H1 (cell line): Measurements from ENCODE around the gene LACTB. TPM values are rescaled to one million over a fixed set of nuclear protein-coding genes. Genes with fewer than 3 reads are reported as not detected.

Source experiments
- CTCF ChIA-PET: fragments of 300-600 bp; sonication (Branson Sonifier 250); formaldehyde crosslinking; loops from one replicate; lab custom pipeline; 2021; ENCODE audit not compliant: partially characterized antibody; lab: Charles Lee
- POLR2A ChIA-PET: fragments of 300-600 bp; sonication (Branson Sonifier 250); formaldehyde crosslinking; loops from one replicate; lab custom pipeline; 2021; ENCODE audit warnings: inconsistent platforms; ENCODE audit not compliant: partially characterized antibody; lab: Charles Lee
- DNase-seq, 2 experiments: peaks; one replicate each; pipeline versions ENCODE4 v3.0.0 to v3.0.0-alpha.2; 2010 to 2022; ENCODE audit warnings: low spot score in 2 of 2, low read depth in 1 of 2, mixed read lengths in 1 of 2
- FAIRE-seq: peaks from 2 replicates; lab custom pipeline; 2011; peaks lifted over from hg19 to GRCh38; lab: Jason Lieb, UNC
- H2AFZ ChIP-seq: 2 replicates; pipeline ENCODE4 v1.8.1; 2012; ENCODE audit warnings: low read length, inconsistent platforms
- H2AK5ac ChIP-seq: 2 replicates; pipeline ENCODE4 v1.6.1; 2013; ENCODE audit warnings: low read depth, low read length
- H2BK120ac ChIP-seq: replicated peaks from 2 replicates; pipeline ENCODE3; 2013; ENCODE audit warnings: low read depth, low read length, inconsistent platforms
- H2BK12ac ChIP-seq: 2 replicates; pipeline ENCODE4 v1.6.1; 2013; ENCODE audit warnings: low read depth, low read length
- H2BK15ac ChIP-seq: 2 replicates; pipeline ENCODE4 v1.6.1; 2013; ENCODE audit warnings: low read length
- H2BK20ac ChIP-seq: 2 replicates; pipeline ENCODE4 v1.6.1; 2013; ENCODE audit warnings: low read length
- H2BK5ac ChIP-seq: 2 replicates; pipeline ENCODE4 v1.6.1; 2013; ENCODE audit warnings: low read depth, low read length
- H3K14ac ChIP-seq: 2 replicates; pipeline ENCODE4 v1.6.1; 2013; ENCODE audit warnings: inconsistent platforms; ENCODE audit not compliant: insufficient read length
- H3K18ac ChIP-seq: 2 replicates; pipeline ENCODE4 v1.6.1; 2013; ENCODE audit warnings: low read length; ENCODE audit errors: extremely low read depth
- H3K23ac ChIP-seq: 2 replicates; pipeline ENCODE4 v1.6.1; 2013; ENCODE audit warnings: inconsistent platforms; ENCODE audit not compliant: insufficient read length
- H3K23me2 ChIP-seq: 2 replicates; pipeline ENCODE4 v1.6.1; 2013; ENCODE audit warnings: low read depth, low read length
- H3K27ac ChIP-seq: 2 replicates; pipeline ENCODE4 v1.6.1; 2011; ENCODE audit warnings: low read depth, low read length, inconsistent platforms
- H3K27me3 ChIP-seq, 4 experiments: replicated peaks in 1 of 4; 1 replicate in 1 of 4; 2 replicates in 3 of 4; pipeline versions ENCODE4 v1.6.1 to v1.8.1; 2011 to 2013; ENCODE audit warnings: low read length in 3 of 4, mild to moderate bottlenecking in 3 of 4, inconsistent platforms in 2 of 4, mixed read lengths in 2 of 4, moderate library complexity in 1 of 4; ENCODE audit not compliant: control insufficient read depth in 3 of 4, insufficient read depth in 3 of 4; ENCODE audit errors: extremely low read depth in 1 of 4
- H3K36me3 ChIP-seq, 4 experiments: 2 replicates each; pipeline versions ENCODE4 v1.6.1 to v1.8.1; 2011 to 2013; ENCODE audit warnings: mild to moderate bottlenecking in 4 of 4, low read length in 3 of 4, moderate library complexity in 2 of 4, control low read depth in 1 of 4, inconsistent platforms in 1 of 4; ENCODE audit not compliant: insufficient read depth in 4 of 4, control insufficient read depth in 2 of 4
- H3K4ac ChIP-seq: replicated peaks from 2 replicates; pipeline ENCODE3; 2013; ENCODE audit warnings: low read length, low read depth, mixed read lengths, inconsistent platforms; ENCODE audit not compliant: insufficient read length
- H3K4me1 ChIP-seq, 4 experiments: replicated peaks in 1 of 4; 1 replicate in 1 of 4; 2 replicates in 3 of 4; pipeline versions ENCODE4 v1.6.1 to v1.8.1; 2011 to 2013; ENCODE audit warnings: low read length in 3 of 4, inconsistent platforms in 2 of 4, mixed read lengths in 1 of 4; ENCODE audit not compliant: insufficient read depth in 4 of 4, control insufficient read depth in 3 of 4
- H3K4me2 ChIP-seq, 2 experiments: 2 replicates each; pipeline versions ENCODE4 v1.6.1 to v1.8.1; 2011 to 2013; ENCODE audit warnings: low read depth in 2 of 2, low read length in 2 of 2, control low read depth in 1 of 2, inconsistent platforms in 1 of 2, mild to moderate bottlenecking in 1 of 2; ENCODE audit not compliant: insufficient read depth in 1 of 2
- H3K4me3 ChIP-seq, 4 experiments: fragments of 200-600, 300-600 bp in 1 of 4; sonication (generic), shearing (Covaris generic), sonication (Bioruptor Twin) in 1 of 4; 2 replicates each; pipeline versions ENCODE4 v1.5.1 to v1.8.1; 2011 to 2016; ENCODE audit warnings: low read length in 4 of 4, low read depth in 3 of 4, control low read depth in 2 of 4, inconsistent platforms in 2 of 4, mild to moderate bottlenecking in 2 of 4, mixed read lengths in 1 of 4, moderate library complexity in 1 of 4; ENCODE audit not compliant: insufficient read depth in 2 of 4; ENCODE audit errors: extremely low read depth in 1 of 4
- H3K56ac ChIP-seq: replicated peaks from 2 replicates; pipeline ENCODE3; 2013; ENCODE audit warnings: low read depth, mild to moderate bottlenecking, mixed read lengths, low read length, inconsistent platforms; ENCODE audit not compliant: insufficient read length
- H3K79me1 ChIP-seq: 2 replicates; pipeline ENCODE4 v1.6.1; 2013; ENCODE audit warnings: low read depth, low read length, control low read depth
- H3K79me2 ChIP-seq, 2 experiments: 2 replicates each; pipeline versions ENCODE4 v1.6.1 to v1.8.1; 2012 to 2013; ENCODE audit warnings: low read length in 2 of 2, mild to moderate bottlenecking in 2 of 2, inconsistent platforms in 1 of 2; ENCODE audit not compliant: insufficient read depth in 2 of 2, control insufficient read depth in 1 of 2
- H3K9ac ChIP-seq, 4 experiments: replicated peaks in 1 of 4; 1 replicate in 1 of 4; 2 replicates in 3 of 4; pipeline versions ENCODE4 v1.6.1 to v1.8.1; 2011 to 2013; ENCODE audit warnings: low read depth in 3 of 4, low read length in 3 of 4, control low read depth in 2 of 4, mild to moderate bottlenecking in 2 of 4, moderate library complexity in 2 of 4, inconsistent platforms in 1 of 4; ENCODE audit errors: extremely low read depth in 1 of 4
- H3K9me3 ChIP-seq, 2 experiments: 2 replicates each; pipeline versions ENCODE4 v1.6.1 to v1.8.1; 2012 to 2013; ENCODE audit warnings: mild to moderate bottlenecking in 2 of 2, moderate library complexity in 2 of 2, control low read depth in 1 of 2, inconsistent platforms in 1 of 2, low read depth in 1 of 2, low read length in 1 of 2, mixed read lengths in 1 of 2; ENCODE audit not compliant: insufficient read depth in 2 of 2
- H4K20me1 ChIP-seq, 2 experiments: replicated peaks in 1 of 2; 2 replicates each; pipeline versions ENCODE3 to v1.8.1; 2011 to 2013; ENCODE audit warnings: inconsistent platforms in 2 of 2, low read length in 2 of 2, mild to moderate bottlenecking in 1 of 2; ENCODE audit not compliant: insufficient read depth in 2 of 2, control insufficient read depth in 1 of 2
- H4K5ac ChIP-seq: 2 replicates; pipeline ENCODE4 v1.6.1; 2013; ENCODE audit warnings: low read length, low read depth, mixed read lengths, inconsistent platforms; ENCODE audit not compliant: insufficient read length
- H4K8ac ChIP-seq: 2 replicates; pipeline ENCODE4 v1.8.0; 2013; ENCODE audit warnings: mild to moderate bottlenecking, moderate library complexity, low read length, inconsistent platforms; ENCODE audit not compliant: insufficient read depth; ENCODE audit errors: extremely low read depth
- H4K91ac ChIP-seq: replicated peaks from 2 replicates; pipeline ENCODE3; 2013; ENCODE audit warnings: low read length, mixed read lengths, inconsistent platforms; ENCODE audit not compliant: insufficient read length
- MAFK ChIP-seq: IDR thresholded peaks from 2 replicates; pipeline ENCODE4 v1.6.1; 2012; ENCODE audit warnings: low read depth, mild to moderate bottlenecking, improper control_type of control experiment, low read length
- NANOG ChIP-seq: IDR thresholded peaks from 2 replicates; pipeline ENCODE4 v1.6.1; 2011; ENCODE audit warnings: low read length, low read depth, mild to moderate bottlenecking, inconsistent platforms; ENCODE audit not compliant: insufficient read depth, poor library complexity, severe bottlenecking
- RNF2 ChIP-seq: fragments of 200-900, 300-1000 bp; sonication (generic); IDR thresholded peaks from 2 replicates; pipeline ENCODE4 v1.7.1; 2016; ENCODE audit warnings: borderline replicate concordance, low read depth, mild to moderate bottlenecking, antibody characterized with exemption, low read length; ENCODE audit not compliant: poor library complexity, severe bottlenecking; ENCODE audit errors: missing control alignments
- SP1 ChIP-seq: IDR thresholded peaks from 2 replicates; pipeline ENCODE4 v1.6.1; 2011; ENCODE audit warnings: low read depth, low read length
- TAF1 ChIP-seq: IDR thresholded peaks from 2 replicates; pipeline ENCODE4 v1.6.1; 2011; ENCODE audit warnings: mild to moderate bottlenecking, low read depth, low read length
- TEAD4 ChIP-seq: IDR thresholded peaks from 2 replicates; pipeline ENCODE4 v1.6.1; 2012; ENCODE audit warnings: low read depth, low read length, inconsistent platforms, mixed read lengths
- YY1 ChIP-seq: IDR thresholded peaks from 2 replicates; pipeline ENCODE4 v1.6.1; 2011; ENCODE audit warnings: low read depth, mild to moderate bottlenecking, low read length
- whole genome bisulfite sequencing, 2 experiments: shearing (Covaris generic) in 1 of 2; methylation state at CpG; one replicate each; pipeline versions ENCODE4 v1.1.6 to v1.1.7; 2013 to 2015; ENCODE audit warnings: low lambda C conversion rate in 2 of 2, mixed read lengths in 2 of 2, inconsistent platforms in 1 of 2, low coverage in 1 of 2, missing lambda C conversion rate in 1 of 2; ENCODE audit not compliant: insufficient replicate concordance in 2 of 2, insufficient coverage in 1 of 2, insufficient read length in 1 of 2; ENCODE audit errors: extremely low coverage in 1 of 2, missing lambda C conversion rate in 1 of 2; 5-methylcytosine and 5-hydroxymethylcytosine counted together
- polyA plus RNA-seq, 7 experiments: library from polyadenylated mRNA; depleted of rRNA in 3 of 7; stranded (reverse) in 5 of 7; unstranded in 2 of 7; fragments of >200 nt in 5 of 7; fragments of 200-250 nt in 2 of 7; gene quantifications; 1 replicate in 5 of 7; 2 replicates in 1 of 7; 4 replicates in 1 of 7; pipeline versions ENCODE4 v1.2.1 to v1.2.3, GENCODE V29; 2011 to 2013; ENCODE audit warnings: missing spikeins in 2 of 7, mixed read lengths in 2 of 7
- total RNA-seq: library from RNA; stranded (reverse); fragmentation: NEBNext Ultra II Directional; extraction: Animal tissue kit (Norgen Biotek cat#: 25700); gene quantifications from 2 replicates; pipeline ENCODE4 v1.2.1, GENCODE V29; 2021
- TF ChIP-seq, protein P1 (sequence below): IDR thresholded peaks from 2 replicates; pipeline ENCODE4 v1.6.1; 2012; ENCODE audit warnings: inconsistent platforms

The LACTB gene
- total and polyA plus RNA-seq, 2 of the 8 experiments (the other 6 are each of a cell fraction or from before 2014, with no cell fraction given): 5.8 to 14.9 TPM

DNA sequence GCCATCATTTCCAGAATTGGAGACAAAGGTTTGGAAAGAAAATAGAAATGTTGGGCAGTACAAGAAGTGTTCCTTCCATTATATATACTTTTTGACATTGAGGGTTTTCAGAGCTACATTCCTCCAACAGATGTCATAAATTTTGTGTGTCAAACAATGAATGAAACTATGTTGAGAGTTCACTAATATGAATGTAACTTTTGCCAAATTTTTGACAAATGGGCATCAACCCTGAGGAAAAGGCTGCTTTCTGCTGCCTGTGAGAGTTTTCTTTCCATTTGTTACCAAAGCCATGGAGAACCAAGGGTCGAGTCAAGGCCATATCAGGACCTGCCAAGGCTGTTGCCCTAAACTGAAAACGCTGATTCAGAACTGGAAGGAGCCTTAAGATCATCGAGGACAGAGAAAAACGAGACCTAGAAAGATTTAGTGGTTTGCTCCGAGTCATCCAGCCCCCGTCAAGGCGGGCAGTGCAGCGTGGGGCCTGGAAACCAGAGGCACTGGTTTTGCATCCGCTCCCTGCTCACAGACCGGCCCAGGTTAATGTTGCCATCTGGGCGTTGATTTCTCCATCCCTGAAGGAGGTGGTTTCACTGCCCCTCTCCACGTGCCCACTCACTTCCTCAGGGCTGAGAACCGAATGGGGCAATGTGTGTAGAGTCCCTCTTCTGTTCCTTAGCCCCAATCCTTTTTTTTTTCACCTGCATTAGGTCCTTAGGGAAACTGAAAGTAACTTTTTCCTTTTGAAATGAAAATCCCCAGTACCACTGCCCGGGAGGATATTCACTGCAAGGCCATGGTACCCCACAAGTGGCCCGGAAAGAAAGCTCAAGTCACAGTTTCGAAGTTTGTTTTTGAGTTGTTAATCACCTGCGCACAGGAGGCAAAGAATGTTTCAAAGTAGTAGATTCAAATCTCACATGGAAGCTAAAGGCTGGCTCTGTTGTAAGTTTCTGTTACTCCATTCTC, 46.4 kb upstream of the LACTB start:
- Histone ChIP-seq H3K4me3 (peak overlapping the region in 1 of 4 experiments; percentile 36; a peak in 2 of 8 replicates), H3K23ac (no peak overlapping the region), H3K18ac (peak overlapping the region; percentile 88), H2BK15ac (peak overlapping the region; percentile 68; the same call in 1 of the 2 replicates), H3K36me3 (peaks cover 0 to 18% (median 11%) of the 10 kb centered on the region in 4 experiments; a peak in 6 of 8 replicates), H2BK12ac (peak overlapping the region; percentile 98), H2AK5ac (peak overlapping the region; percentile 88), H2BK120ac (peak overlapping the region; percentile 78), H3K79me2 (no peaks in the 10 kb centered on the region), H3K9ac (no peak overlapping the region), H4K91ac (peak overlapping the region; percentile 98), H3K14ac (no peak overlapping the region), H3K56ac (peak overlapping the region; percentile 32), H4K5ac (peak overlapping the region; percentile 81), H3K4ac (peak overlapping the region; percentile 86), H3K27me3 (no peaks in the 10 kb centered on the region), H3K9me3 (no peaks in the 10 kb centered on the region), H4K20me1 (no peaks in the 10 kb centered on the region), H3K4me2 (peak overlapping the region; percentile 56 to 61), H3K27ac (peak overlapping the region; percentile 76), H3K79me1 (no peaks in the 10 kb centered on the region), H3K4me1 (peaks cover 15 to 27% (median 20%) of the 10 kb centered on the region in 4 experiments), H2BK20ac (peak overlapping the region; percentile 99; the same call in 1 of the 2 replicates), H2AFZ (peak overlapping the region; percentile 26; the same call in 1 of the 2 replicates), H4K8ac (no peak overlapping the region), H3K23me2 (no peaks in the 10 kb centered on the region), H2BK5ac (peak overlapping the region; percentile 93)
- POLR2A ChIA-PET: interaction anchor here (0.6 to 18.9 kb wide), 5 partner anchors 13 to 361 kb away, joined by 3 to 635 read pairs (median 3); partner anchors contain the start of gene TPM1
- DNase-seq (no peak), FAIRE-seq (no peak)
- CTCF ChIA-PET: interaction anchor here (0.7 to 1.9 kb wide), 5 partner anchors 11 to 459 kb away, joined by 3 to 6 read pairs (median 3); no protein-coding TSS in a partner anchor
- WGBS, 2 experiments: 45% methylated on average over 17 of the region's 17 CpGs; no CpG with 5 or more reads in 1 of the 2 experiments
- 0 out of 2 replicates have a peak, but pooled peaks have one; percentile 36 for TF ChIP-seq YY1
- TF ChIP-seq TAF1: peak; percentile 52; the same call in 1 of the 2 replicates
- TF ChIP-seq, protein P1, sequence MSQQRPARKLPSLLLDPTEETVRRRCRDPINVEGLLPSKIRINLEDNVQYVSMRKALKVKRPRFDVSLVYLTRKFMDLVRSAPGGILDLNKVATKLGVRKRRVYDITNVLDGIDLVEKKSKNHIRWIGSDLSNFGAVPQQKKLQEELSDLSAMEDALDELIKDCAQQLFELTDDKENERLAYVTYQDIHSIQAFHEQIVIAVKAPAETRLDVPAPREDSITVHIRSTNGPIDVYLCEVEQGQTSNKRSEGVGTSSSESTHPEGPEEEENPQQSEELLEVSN: peak; percentile 58; the same call in 1 of the 2 replicates
- 0 out of 2 replicates have a peak, but pooled peaks have one; percentile 46 for TF ChIP-seq TEAD4
- 0 out of 2 replicates have a peak, but pooled peaks have one; percentile 22 for TF ChIP-seq SP1
- no peak for TF ChIP-seq RNF2
- TF ChIP-seq NANOG: no peak
- peak; percentile 36 for TF ChIP-seq MAFK
